HepG2 (cell line): ENCODE results near the gene SMOC1. TPM values are rescaled to one million over a fixed set of nuclear protein-coding genes. Genes with fewer than 3 reads are reported as not detected.
A peak's percentile ranks its signal among the peaks of the same experiment; 100 is the strongest.

ENCODE experiments used
- ATF7-NPFF ChIP-seq: sonication (generic); formaldehyde crosslinking; IDR thresholded peaks from 2 replicates; pipeline ENCODE4 v1.8.1; 2023; ENCODE audit warnings: mild to moderate bottlenecking, low read depth, missing genetic modification reagents, moderate library complexity
- BRD4 ChIP-seq: sonication (generic); formaldehyde crosslinking; IDR thresholded peaks from 2 replicates; pipeline ENCODE4 v1.4.0; 2020; ENCODE audit warnings: missing genetic modification reagents
- FOSL2 ChIP-seq: sonication (generic); formaldehyde crosslinking; IDR thresholded peaks from 2 replicates; pipeline ENCODE4 v1.4.0; 2020; ENCODE audit warnings: missing genetic modification reagents
- FOXK1 ChIP-seq: sonication (generic); formaldehyde crosslinking; IDR thresholded peaks from 2 replicates; pipeline ENCODE4 v1.4.0; 2020; ENCODE audit warnings: low read depth, missing genetic modification reagents, borderline replicate concordance
- KLF13 ChIP-seq: sonication (generic); formaldehyde crosslinking; IDR thresholded peaks from 2 replicates; pipeline ENCODE4 v1.4.0; 2020; ENCODE audit warnings: mild to moderate bottlenecking, missing genetic modification reagents
- NCOR1 ChIP-seq: fragments of 200-600 bp; sonication (generic); IDR thresholded peaks from 2 replicates; pipeline ENCODE4 v1.7.0; 2017; ENCODE audit warnings: antibody characterized with exemption, low read length, borderline replicate concordance
- NONO ChIP-seq, 2 experiments: fragments of 450-650 bp in 1 of 2; sonication (generic) in 1 of 2; formaldehyde crosslinking in 1 of 2; IDR thresholded peaks in 1 of 2; conservative IDR thresholded peaks in 1 of 2; 2 replicates each; pipeline versions ENCODE4 v1.6.1 to v1.8.0; 2017 to 2022; ENCODE audit warnings: mild to moderate bottlenecking in 1 of 2, missing genetic modification reagents in 1 of 2, moderate library complexity in 1 of 2
- NR2F1 ChIP-seq, 2 experiments: fragments of 450-650 bp in 1 of 2; formaldehyde crosslinking in 1 of 2; IDR thresholded peaks; 2 replicates each; pipeline versions ENCODE4 v1.5.0 to v1.6.1; 2016 to 2020; ENCODE audit warnings: mild to moderate bottlenecking in 1 of 2, missing compliant biosample characterization in 1 of 2, missing genetic modification reagents in 1 of 2, moderate library complexity in 1 of 2
- NR2F6 ChIP-seq, 2 experiments: IDR thresholded peaks; 2 replicates each; pipeline ENCODE4 v1.6.1; 2016; ENCODE audit warnings: antibody characterized with exemption in 1 of 2, mild to moderate bottlenecking in 1 of 2
- PHF8 ChIP-seq: sonication (generic); formaldehyde crosslinking; IDR thresholded peaks from 2 replicates; pipeline ENCODE4 v1.5.0; 2020; ENCODE audit warnings: missing genetic modification reagents
- RARG ChIP-seq: sonication (generic); formaldehyde crosslinking; IDR thresholded peaks from 2 replicates; pipeline ENCODE4 v1.4.0; 2020; ENCODE audit warnings: low read depth, mild to moderate bottlenecking, missing genetic modification reagents
- SCMH1 ChIP-seq: sonication (generic); formaldehyde crosslinking; IDR thresholded peaks from 2 replicates; pipeline ENCODE4 v1.9.0; 2021; ENCODE audit warnings: missing genetic modification reagents, mild to moderate bottlenecking, borderline replicate concordance
- ZFP37 ChIP-seq: sonication (generic); formaldehyde crosslinking; IDR thresholded peaks from 2 replicates; pipeline ENCODE4 v1.4.0; 2020; ENCODE audit warnings: missing genetic modification reagents, borderline replicate concordance
- ZNF207 ChIP-seq: fragments of 450-650 bp; IDR thresholded peaks from 2 replicates; pipeline ENCODE4 v1.6.1; 2016; ENCODE audit warnings: antibody characterized with exemption, borderline replicate concordance
- ZNF354B ChIP-seq: sonication (generic); formaldehyde crosslinking; IDR thresholded peaks from 2 replicates; pipeline ENCODE4 v1.8.0; 2022; ENCODE audit warnings: mild to moderate bottlenecking, missing genetic modification reagents
- ZNF562 ChIP-seq: sonication (generic); formaldehyde crosslinking; IDR thresholded peaks from 2 replicates; pipeline ENCODE4 v1.8.0; 2022; ENCODE audit warnings: missing genetic modification reagents, borderline replicate concordance
- ZNF572 ChIP-seq: sonication (generic); formaldehyde crosslinking; IDR thresholded peaks from 2 replicates; pipeline ENCODE4 v1.5.1; 2020; ENCODE audit warnings: mild to moderate bottlenecking, missing genetic modification reagents
- ZNF598 ChIP-seq: sonication (generic); formaldehyde crosslinking; IDR thresholded peaks from 2 replicates; pipeline ENCODE4 v1.5.1; 2020; ENCODE audit warnings: mild to moderate bottlenecking, missing genetic modification reagents, borderline replicate concordance
- ZNF629 ChIP-seq: sonication (generic); formaldehyde crosslinking; conservative IDR thresholded peaks from 2 replicates; pipeline ENCODE4 v1.5.0; 2020; ENCODE audit warnings: missing genetic modification reagents
- ZNF670 ChIP-seq: sonication (generic); formaldehyde crosslinking; IDR thresholded peaks from 2 replicates; pipeline ENCODE4 v1.8.0; 2022; ENCODE audit warnings: mild to moderate bottlenecking, missing genetic modification reagents, borderline replicate concordance
- ZNF768 ChIP-seq: sonication (generic); formaldehyde crosslinking; IDR thresholded peaks from 2 replicates; pipeline ENCODE4 v1.4.0; 2020; ENCODE audit warnings: missing genetic modification reagents
- polyA plus RNA-seq, 8 experiments: library from polyadenylated mRNA; depleted of rRNA in 3 of 8; stranded (reverse) in 7 of 8; unstranded in 1 of 8; fragments of >200 nt; fragmentation: Illumina TruSeq in 4 of 8; extraction: Trizol in 4 of 8; gene quantifications; 2 replicates each; pipeline versions ENCODE4 v1.2.1 to v1.2.3, GENCODE V29; 2011 to 2016; ENCODE audit warnings: low read depth in 4 of 8, missing spikeins in 1 of 8, mixed read lengths in 1 of 8; ENCODE audit not compliant: insufficient read depth in 1 of 8
- total RNA-seq, 5 experiments: library from RNA; depleted of rRNA; stranded (reverse); fragments of >200 nt; fragmentation: Illumina TruSeq; extraction: Trizol; gene quantifications; 2 replicates each; pipeline ENCODE4 v1.2.3, GENCODE V29; 2016; ENCODE audit warnings: low read depth in 1 of 5
- TF ChIP-seq, protein P1 (sequence below): sonication (generic); formaldehyde crosslinking; IDR thresholded peaks from 2 replicates; pipeline ENCODE4 v1.5.0; 2020; ENCODE audit warnings: missing genetic modification reagents
- TF ChIP-seq, protein P2 (sequence below): sonication (generic); formaldehyde crosslinking; IDR thresholded peaks from 2 replicates; pipeline ENCODE4 v1.4.0; 2020; ENCODE audit warnings: missing genetic modification reagents

The SMOC1 gene
- total and polyA plus RNA-seq, 2 of the 13 experiments (the other 11 are each of a cell fraction or from before 2014, with no cell fraction given): 17.8 to 35.6 TPM

DNA sequence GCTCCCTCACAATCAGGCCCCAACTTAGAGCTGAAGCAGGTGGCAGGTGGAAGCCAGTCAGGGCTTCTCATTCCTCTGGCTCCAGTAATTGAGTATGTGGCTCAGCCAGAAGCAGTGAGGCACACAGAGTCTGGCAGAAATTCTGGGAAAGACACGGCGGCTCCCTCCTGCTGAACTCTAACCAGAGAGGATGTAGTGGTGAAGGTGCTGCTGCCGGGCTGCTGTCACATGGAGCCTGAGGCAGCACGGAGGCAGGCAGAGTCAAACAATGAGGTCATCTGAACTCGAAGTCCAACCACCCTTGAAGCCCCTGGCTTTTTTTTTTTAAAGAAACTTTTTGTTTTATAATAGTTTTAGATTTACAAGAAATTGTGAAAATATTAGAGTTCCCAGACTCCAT lies 33.4 kb upstream of the SMOC1 start (continued):
- no peak for TF ChIP-seq ZNF768 (CRISPR knock-in tag)
- TF ChIP-seq NONO (IDR thresholded peaks at IDR 0.05): no peak
- no peak for TF ChIP-seq NONO (CRISPR knock-in tag; conservative IDR thresholded peaks at IDR 0.05)
- TF ChIP-seq ZNF562 (CRISPR knock-in tag): no peak
- TF ChIP-seq BRD4 (CRISPR knock-in tag): no peak
- peak; percentile 50 for TF ChIP-seq FOSL2 (CRISPR knock-in tag)
- TF ChIP-seq ZNF354B (CRISPR knock-in tag): no peak
- no peak for TF ChIP-seq SCMH1 (CRISPR knock-in tag)
- no peak for TF ChIP-seq ZNF572 (CRISPR knock-in tag)
- no peak for TF ChIP-seq NR2F1 (CRISPR knock-in tag; IDR thresholded peaks at IDR 0.05)
- TF ChIP-seq, protein P1, sequence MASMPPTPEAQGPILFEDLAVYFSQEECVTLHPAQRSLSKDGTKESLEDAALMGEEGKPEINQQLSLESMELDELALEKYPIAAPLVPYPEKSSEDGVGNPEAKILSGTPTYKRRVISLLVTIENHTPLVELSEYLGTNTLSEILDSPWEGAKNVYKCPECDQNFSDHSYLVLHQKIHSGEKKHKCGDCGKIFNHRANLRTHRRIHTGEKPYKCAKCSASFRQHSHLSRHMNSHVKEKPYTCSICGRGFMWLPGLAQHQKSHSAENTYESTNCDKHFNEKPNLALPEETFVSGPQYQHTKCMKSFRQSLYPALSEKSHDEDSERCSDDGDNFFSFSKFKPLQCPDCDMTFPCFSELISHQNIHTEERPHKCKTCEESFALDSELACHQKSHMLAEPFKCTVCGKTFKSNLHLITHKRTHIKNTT (CRISPR knock-in tag): no peak
- no peak for TF ChIP-seq ZNF207
- TF ChIP-seq PHF8 (CRISPR knock-in tag): no peak
- no peak for TF ChIP-seq ATF7-NPFF (CRISPR knock-in tag)
- peak; percentile 77; the same call in 1 of the 2 replicates for TF ChIP-seq ZFP37 (CRISPR knock-in tag)
- TF ChIP-seq, protein P2, sequence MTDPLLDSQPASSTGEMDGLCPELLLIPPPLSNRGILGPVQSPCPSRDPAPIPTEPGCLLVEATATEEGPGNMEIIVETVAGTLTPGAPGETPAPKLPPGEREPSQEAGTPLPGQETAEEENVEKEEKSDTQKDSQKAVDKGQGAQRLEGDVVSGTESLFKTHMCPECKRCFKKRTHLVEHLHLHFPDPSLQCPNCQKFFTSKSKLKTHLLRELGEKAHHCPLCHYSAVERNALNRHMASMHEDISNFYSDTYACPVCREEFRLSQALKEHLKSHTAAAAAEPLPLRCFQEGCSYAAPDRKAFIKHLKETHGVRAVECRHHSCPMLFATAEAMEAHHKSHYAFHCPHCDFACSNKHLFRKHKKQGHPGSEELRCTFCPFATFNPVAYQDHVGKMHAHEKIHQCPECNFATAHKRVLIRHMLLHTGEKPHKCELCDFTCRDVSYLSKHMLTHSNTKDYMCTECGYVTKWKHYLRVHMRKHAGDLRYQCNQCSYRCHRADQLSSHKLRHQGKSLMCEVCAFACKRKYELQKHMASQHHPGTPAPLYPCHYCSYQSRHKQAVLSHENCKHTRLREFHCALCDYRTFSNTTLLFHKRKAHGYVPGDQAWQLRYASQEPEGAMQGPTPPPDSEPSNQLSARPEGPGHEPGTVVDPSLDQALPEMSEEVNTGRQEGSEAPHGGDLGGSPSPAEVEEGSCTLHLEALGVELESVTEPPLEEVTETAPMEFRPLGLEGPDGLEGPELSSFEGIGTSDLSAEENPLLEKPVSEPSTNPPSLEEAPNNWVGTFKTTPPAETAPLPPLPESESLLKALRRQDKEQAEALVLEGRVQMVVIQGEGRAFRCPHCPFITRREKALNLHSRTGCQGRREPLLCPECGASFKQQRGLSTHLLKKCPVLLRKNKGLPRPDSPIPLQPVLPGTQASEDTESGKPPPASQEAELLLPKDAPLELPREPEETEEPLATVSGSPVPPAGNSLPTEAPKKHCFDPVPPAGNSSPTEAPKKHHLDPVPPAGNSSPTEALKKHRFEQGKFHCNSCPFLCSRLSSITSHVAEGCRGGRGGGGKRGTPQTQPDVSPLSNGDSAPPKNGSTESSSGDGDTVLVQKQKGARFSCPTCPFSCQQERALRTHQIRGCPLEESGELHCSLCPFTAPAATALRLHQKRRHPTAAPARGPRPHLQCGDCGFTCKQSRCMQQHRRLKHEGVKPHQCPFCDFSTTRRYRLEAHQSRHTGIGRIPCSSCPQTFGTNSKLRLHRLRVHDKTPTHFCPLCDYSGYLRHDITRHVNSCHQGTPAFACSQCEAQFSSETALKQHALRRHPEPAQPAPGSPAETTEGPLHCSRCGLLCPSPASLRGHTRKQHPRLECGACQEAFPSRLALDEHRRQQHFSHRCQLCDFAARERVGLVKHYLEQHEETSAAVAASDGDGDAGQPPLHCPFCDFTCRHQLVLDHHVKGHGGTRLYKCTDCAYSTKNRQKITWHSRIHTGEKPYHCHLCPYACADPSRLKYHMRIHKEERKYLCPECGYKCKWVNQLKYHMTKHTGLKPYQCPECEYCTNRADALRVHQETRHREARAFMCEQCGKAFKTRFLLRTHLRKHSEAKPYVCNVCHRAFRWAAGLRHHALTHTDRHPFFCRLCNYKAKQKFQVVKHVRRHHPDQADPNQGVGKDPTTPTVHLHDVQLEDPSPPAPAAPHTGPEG (CRISPR knock-in tag): no peak
- TF ChIP-seq ZNF598: no peak
- no peak for TF ChIP-seq RARG (CRISPR knock-in tag)
- TF ChIP-seq KLF13 (CRISPR knock-in tag): no peak
- TF ChIP-seq ZNF629 (CRISPR knock-in tag): no peak
- no peak for TF ChIP-seq NCOR1
- TF ChIP-seq ZNF670 (CRISPR knock-in tag): no peak
- no peak for TF ChIP-seq NR2F6 (IDR thresholded peaks at IDR 0.05)
- TF ChIP-seq NR2F6 (CRISPR knock-in tag; IDR thresholded peaks at IDR 0.05): peak; percentile 12; the same call in 1 of the 2 replicates
- no peak for TF ChIP-seq FOXK1
